HG03442 (cell line): Measurements from ENCODE around the gene NELL1.

ENCODE experiments used
- ATAC-seq: cut with Tn5 transposase; IDR thresholded peaks from one replicate; pipeline ENCODE4 v1.9.1; 2021; ENCODE audit warnings: mild to moderate bottlenecking, moderate library complexity; ENCODE audit not compliant: unreplicated experiment

NELL1 gene

GRCh38 chr11:21622566-21622965 is 953.2 kb downstream of the NELL1 start:
- no peak for ATAC-seq

- no peak for ATAC-seq
Observed at GRCh38 chr11:21622995-21623394, 953.6 kb downstream of the NELL1 start.
